Ovary (tissue), 9 donors: ENCODE results near the gene GNA12. TPM values are rescaled to one million over a fixed set of nuclear protein-coding genes. Genes with fewer than 3 reads are reported as not detected.

Experiments
- DNase-seq, 5 donors: peaks; one replicate each; pipeline ENCODE4 v3.0.0-alpha.2; 2019 to 2020
- H3K27ac ChIP-seq, 2 donors: fragments of 200-600 bp; one replicate each; pipeline versions ENCODE4 v1.5.1 to v1.8.0; 2019 to 2022
- H3K27me3 ChIP-seq: fragments of 200-600 bp; one replicate; pipeline ENCODE4 v1.8.0; 2022
- H3K36me3 ChIP-seq: fragments of 200-600 bp; sonication (generic); one replicate; pipeline ENCODE4 v1.5.1; 2019
- H3K4me1 ChIP-seq: one replicate; pipeline ENCODE4 v1.8.1; 2013; ENCODE audit warnings: mild to moderate bottlenecking, moderate library complexity; ENCODE audit not compliant: insufficient read depth
- H3K4me3 ChIP-seq: fragments of 200-600 bp; sonication (generic); one replicate; pipeline ENCODE4 v1.5.1; 2017
- H3K9me3 ChIP-seq, 2 donors: fragments of 200-600 bp in 1 of 2; sonication (generic) in 1 of 2; one replicate each; pipeline versions ENCODE4 v1.5.1 to v1.8.1; 2013 to 2019; ENCODE audit warnings: mild to moderate bottlenecking in 1 of 2, moderate library complexity in 1 of 2
- EP300 ChIP-seq: sonication (generic); formaldehyde crosslinking; IDR thresholded peaks from one replicate; pipeline ENCODE4 v1.6.1; 2017; ENCODE audit warnings: antibody characterized with exemption
- POLR2A ChIP-seq: fragments of 450-650 bp; IDR thresholded peaks from one replicate; pipeline ENCODE4 v1.6.1; 2017; ENCODE audit warnings: antibody characterized with exemption, mild to moderate bottlenecking, moderate library complexity
- WGBS, 3 donors: extraction: QIAGEN DNeasy Blood & Tissue Kit in 1 of 3; methylation state at CpG; one replicate each; pipeline versions ENCODE4 v1.1.5 to v1.1.7; 2013 to 2017; 5-methylcytosine and 5-hydroxymethylcytosine counted together
- intact Hi-C, 4 donors: fragments of 100-400 bp; cut with DNase I; formaldehyde crosslinking; loops; one replicate each; pipeline versions ENCODE4 v1.11.0 to v1.15.1; 2022 to 2023
- polyA plus RNA-seq, 2 donors: library from polyadenylated mRNA; stranded (reverse); fragments of 200-250 nt in 1 of 2; fragments of 350-450 nt in 1 of 2; fragmentation: Illumina TruSeq in 1 of 2; extraction: RNeasy Lipid Tissue Mini Kit (QIAGEN cat#74804) in 1 of 2; gene quantifications; one replicate each; pipeline ENCODE4 v1.2.3, GENCODE V29; 2013 to 2014
- total RNA-seq, 7 donors: library from RNA; depleted of rRNA in 2 of 7; stranded (reverse); fragments of >200 nt in 2 of 7; fragmentation: NEBNext Ultra II Directional in 3 of 7; extraction: Animal tissue kit (Norgen Biotek cat#: 25700) in 3 of 7; gene quantifications; one replicate each; pipeline versions ENCODE4 v1.1.0 to v1.2.4, GENCODE V29; 2016 to 2023
- TF ChIP-seq, protein P1 (sequence below), 3 donors: fragments of 450-650 bp in 2 of 3; fragments of 200-600 bp in 1 of 3; IDR thresholded peaks; one replicate each; pipeline versions ENCODE4 v1.5.1 to v1.8.0; 2016 to 2022; ENCODE audit warnings: antibody characterized with exemption in 3 of 3, mild to moderate bottlenecking in 1 of 3
- donor health status: DM: no; HTN: no; CAD: no; lungs with moderate emphysema.
- donor health status: DM: no; HTN: no; CAD: no.
- donor health status: Bipolar disorder and iron deficiency.
- donor health status: DM: yes; HTN: yes; CAD: no.
- donor health status: DM: no; HTN: no; CAD: no.
- donor health status: DM: yes; HTN: yes; CAD: no.

Gene GNA12
- total and polyA plus RNA-seq, 9 donors = 13.4 to 94.4 (median 65.5) TPM

- intact Hi-C loops = no loop called here
- no peaks in the 10 kb centered on the region for H3K27me3 ChIP-seq
- H3K27ac ChIP-seq = peak overlapping the region in 1 of 2 donors; percentile 69
- no peaks in the 10 kb centered on the region for H3K36me3 ChIP-seq
- TF ChIP-seq, protein P1, sequence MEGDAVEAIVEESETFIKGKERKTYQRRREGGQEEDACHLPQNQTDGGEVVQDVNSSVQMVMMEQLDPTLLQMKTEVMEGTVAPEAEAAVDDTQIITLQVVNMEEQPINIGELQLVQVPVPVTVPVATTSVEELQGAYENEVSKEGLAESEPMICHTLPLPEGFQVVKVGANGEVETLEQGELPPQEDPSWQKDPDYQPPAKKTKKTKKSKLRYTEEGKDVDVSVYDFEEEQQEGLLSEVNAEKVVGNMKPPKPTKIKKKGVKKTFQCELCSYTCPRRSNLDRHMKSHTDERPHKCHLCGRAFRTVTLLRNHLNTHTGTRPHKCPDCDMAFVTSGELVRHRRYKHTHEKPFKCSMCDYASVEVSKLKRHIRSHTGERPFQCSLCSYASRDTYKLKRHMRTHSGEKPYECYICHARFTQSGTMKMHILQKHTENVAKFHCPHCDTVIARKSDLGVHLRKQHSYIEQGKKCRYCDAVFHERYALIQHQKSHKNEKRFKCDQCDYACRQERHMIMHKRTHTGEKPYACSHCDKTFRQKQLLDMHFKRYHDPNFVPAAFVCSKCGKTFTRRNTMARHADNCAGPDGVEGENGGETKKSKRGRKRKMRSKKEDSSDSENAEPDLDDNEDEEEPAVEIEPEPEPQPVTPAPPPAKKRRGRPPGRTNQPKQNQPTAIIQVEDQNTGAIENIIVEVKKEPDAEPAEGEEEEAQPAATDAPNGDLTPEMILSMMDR (IDR thresholded peaks at IDR 0.05) = no peak
- TF ChIP-seq POLR2A (no peak), EP300 (no peak)
- DNase-seq = no peak
- no peaks in the 10 kb centered on the region for H3K9me3 ChIP-seq
- WGBS, 3 donors = 95 to 97% (median 95%) methylated on average over 12 of the region's 12 CpGs
- peaks cover 13% of the 10 kb centered on the region for H3K4me1 ChIP-seq
- no peak overlapping the region for H3K4me3 ChIP-seq
Observed at GRCh38 chr7:2776401-2776800, 67.7 kb downstream of the GNA12 start.

DNA sequence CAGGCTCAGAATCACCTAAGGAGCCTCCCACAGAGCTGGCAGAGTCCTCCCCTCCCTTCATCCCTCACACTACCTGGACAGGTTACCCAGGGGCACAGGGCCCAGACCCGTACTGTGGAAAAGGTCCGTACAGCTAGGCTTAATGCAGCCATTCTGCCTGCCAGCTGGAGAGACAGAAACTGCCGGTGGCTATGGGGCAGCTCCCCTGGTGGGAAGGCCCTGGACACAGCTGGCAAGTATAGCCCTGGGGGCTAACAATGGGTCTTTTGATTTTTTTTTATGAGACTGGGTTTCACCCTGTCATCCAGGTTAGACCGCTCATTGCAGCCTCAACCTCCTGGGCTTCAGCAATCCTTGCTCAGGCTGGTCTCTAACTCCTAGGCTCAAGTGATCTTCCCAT lies 68.3 kb downstream of the GNA12 start:
- no peak for DNase-seq
- no peak overlapping the region for H3K4me3 ChIP-seq
- TF ChIP-seq, protein P1 (IDR thresholded peaks at IDR 0.05) = no peak
- TF ChIP-seq POLR2A (no peak), EP300 (no peak)
- no peaks in the 10 kb centered on the region for H3K36me3 ChIP-seq
- intact Hi-C loops = no loop called here
- H3K27ac ChIP-seq = no peak overlapping the region
- H3K9me3 ChIP-seq = no peaks in the 10 kb centered on the region
- H3K27me3 ChIP-seq = no peaks in the 10 kb centered on the region
- peaks cover 15% of the 10 kb centered on the region for H3K4me1 ChIP-seq
- WGBS, 3 donors = 94 to 100% (median 96%) methylated on average over 4 of the region's 4 CpGs

DNA sequence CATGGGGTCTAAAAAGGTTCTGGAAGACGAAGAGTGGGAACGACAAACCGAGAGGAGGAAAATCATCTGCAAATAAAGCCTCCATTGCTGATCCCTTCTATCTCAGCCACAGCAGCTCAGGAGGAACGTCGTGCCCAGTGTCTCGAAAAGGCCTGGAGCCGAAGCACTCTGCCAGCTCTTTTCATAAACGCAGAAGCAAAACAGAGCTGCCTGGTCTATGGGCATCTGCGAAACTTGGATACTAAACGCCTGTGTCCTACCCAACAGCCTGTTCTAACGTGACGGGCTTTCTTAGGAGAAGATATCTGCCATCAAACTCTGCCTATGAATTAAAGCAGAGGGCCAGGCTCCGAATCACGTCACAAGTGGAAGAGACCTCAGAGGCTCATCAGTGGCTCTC lies 68.7 kb downstream of the GNA12 start:
- H3K4me3 ChIP-seq = no peak overlapping the region
- intact Hi-C loops = no loop called here
- H3K27me3 ChIP-seq = no peaks in the 10 kb centered on the region
- 90 to 96% (median 92%) methylated on average over 14 of the region's 14 CpGs for WGBS, 3 donors
- no peak overlapping the region for H3K27ac ChIP-seq
- H3K9me3 ChIP-seq = no peaks in the 10 kb centered on the region
- DNase-seq = no peak
- no peaks in the 10 kb centered on the region for H3K36me3 ChIP-seq
- H3K4me1 ChIP-seq = peaks cover 15% of the 10 kb centered on the region
- TF ChIP-seq, protein P1 (IDR thresholded peaks at IDR 0.05) = no peak
- TF ChIP-seq EP300 (no peak), POLR2A (no peak)

DNA sequence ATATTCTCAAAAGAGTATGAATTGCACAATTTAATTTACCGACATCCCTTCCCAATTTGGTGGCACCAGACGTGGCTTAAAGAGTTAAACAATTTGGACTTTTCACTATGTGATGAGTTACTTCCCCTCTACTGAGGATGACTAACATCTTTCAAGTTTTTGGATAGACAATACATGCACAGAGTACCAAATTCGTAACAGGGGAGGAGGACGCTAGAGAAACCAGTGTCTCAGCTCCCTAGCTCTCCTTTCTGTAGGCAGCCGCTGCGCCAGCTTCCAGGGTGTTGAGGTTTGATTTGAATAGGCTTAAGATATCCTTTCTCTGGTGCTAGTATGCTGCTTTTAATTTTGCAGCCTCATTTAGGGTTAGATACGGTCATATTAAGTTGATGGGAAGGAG lies 69.2 kb downstream of the GNA12 start:
- H3K36me3 ChIP-seq = no peaks in the 10 kb centered on the region
- DNase-seq = no peak
- no peak overlapping the region for H3K27ac ChIP-seq
- H3K9me3 ChIP-seq = no peaks in the 10 kb centered on the region
- H3K27me3 ChIP-seq = no peaks in the 10 kb centered on the region
- H3K4me1 ChIP-seq = peaks cover 15% of the 10 kb centered on the region
- no peak overlapping the region for H3K4me3 ChIP-seq
- 94 to 95% (median 94%) methylated on average over 7 of the region's 7 CpGs for WGBS, 3 donors
- intact Hi-C loops = no loop called here
- TF ChIP-seq EP300 = no peak
- TF ChIP-seq POLR2A = no peak
- TF ChIP-seq, protein P1 (IDR thresholded peaks at IDR 0.05) = no peak

DNA sequence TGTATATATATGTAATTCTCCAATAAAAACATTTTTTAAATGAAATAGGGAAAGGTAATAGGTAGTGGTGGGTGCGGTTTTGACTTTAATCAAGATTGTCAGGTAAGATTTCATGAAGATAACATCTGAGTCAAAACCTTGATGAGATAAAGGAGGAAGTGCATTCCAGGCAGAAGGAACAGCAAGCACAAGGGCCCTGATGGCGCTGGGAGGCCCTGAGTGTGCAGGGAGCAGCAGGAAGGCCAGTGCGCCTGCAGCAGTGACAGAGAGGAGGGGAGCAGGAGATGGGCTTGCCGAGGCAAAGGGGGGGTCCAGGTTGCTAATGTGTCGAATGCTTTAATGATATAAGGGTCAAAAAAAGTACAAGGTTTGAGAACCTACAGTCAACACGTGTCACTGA lies 69.8 kb downstream of the GNA12 start:
- WGBS, 3 donors = 86 to 90% (median 87%) methylated on average over 6 of the region's 6 CpGs
- no peaks in the 10 kb centered on the region for H3K36me3 ChIP-seq
- no peak overlapping the region for H3K27ac ChIP-seq
- no peak for DNase-seq
- intact Hi-C loops = no loop called here
- no peak overlapping the region for H3K4me3 ChIP-seq
- peaks cover 14% of the 10 kb centered on the region for H3K4me1 ChIP-seq
- H3K27me3 ChIP-seq = no peaks in the 10 kb centered on the region
- no peaks in the 10 kb centered on the region for H3K9me3 ChIP-seq
- TF ChIP-seq POLR2A (no peak), EP300 (no peak)
- TF ChIP-seq, protein P1 (IDR thresholded peaks at IDR 0.05) = no peak
